NCI-H510A treated with DMSO at 0.1 percent for 48 hours (cell line): ENCODE measurements around the gene ADCY2.

Experiments used
- DNase-seq: peaks from one replicate; lab custom pipeline; 2025; lab: John Stamatoyannopoulos, UW

The ADCY2 gene

DNA sequence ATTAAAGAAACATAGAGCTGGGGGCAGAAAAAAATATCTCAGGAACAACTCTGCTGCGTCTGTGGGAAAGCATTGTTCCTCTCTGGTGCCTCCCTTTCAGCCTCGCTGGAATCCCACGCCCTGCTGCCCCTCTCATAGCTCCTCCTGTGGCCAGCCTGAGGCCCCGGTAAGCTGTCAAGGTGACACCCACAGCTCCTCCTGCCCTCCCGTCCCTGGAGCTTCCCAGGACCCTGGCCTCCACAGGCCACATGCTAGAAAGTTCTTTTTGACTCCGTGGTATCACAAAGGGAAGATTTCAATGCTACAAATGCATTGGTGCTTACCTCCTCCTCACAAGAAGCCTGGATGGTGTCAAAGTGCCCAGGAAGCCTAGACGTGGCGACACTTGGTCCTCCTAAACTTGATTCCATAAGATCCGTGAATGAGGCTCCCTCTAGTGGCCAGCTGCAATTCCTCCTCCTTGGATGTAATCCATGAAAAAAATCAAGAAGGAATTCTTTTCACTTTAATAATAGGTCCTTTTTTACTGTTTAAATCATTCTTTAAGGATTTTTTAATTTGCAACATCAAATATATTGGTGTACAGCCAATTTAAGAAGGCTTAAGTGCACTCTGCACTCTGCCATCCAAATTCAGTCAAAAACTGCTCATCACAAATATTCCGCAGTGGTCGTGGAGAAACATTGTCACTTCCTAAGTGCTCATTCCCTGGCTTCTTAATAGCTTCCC lies 350.1 kb downstream of the ADCY2 start:
- peak; percentile 91 for DNase-seq

GRCh38 chr5:7747728-7748127 lies 351.8 kb downstream of the ADCY2 start:
- no peak for DNase-seq

- DNase-seq: no peak
Observed at GRCh38 chr5:7749626-7750025, 353.7 kb downstream of the ADCY2 start.

DNA sequence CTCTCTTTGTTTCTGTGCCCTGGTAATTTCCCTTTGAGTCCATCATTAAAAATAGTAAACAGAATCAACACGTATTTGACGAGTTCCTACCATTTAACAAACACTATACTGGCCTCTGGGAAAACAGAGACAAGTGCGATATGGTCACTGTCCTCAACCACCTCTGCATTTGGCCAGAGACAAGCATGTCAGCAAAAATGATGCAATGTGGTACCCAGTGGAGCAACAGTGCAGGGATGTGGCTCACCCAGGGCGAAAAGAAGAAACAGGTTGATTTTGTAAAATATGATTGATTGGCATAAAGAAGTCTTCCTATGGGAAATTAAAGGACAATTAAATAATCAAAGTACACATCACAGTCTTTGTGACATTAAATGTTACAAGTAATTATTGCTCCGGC lies 355.9 kb downstream of the ADCY2 start:
- no peak for DNase-seq

DNA sequence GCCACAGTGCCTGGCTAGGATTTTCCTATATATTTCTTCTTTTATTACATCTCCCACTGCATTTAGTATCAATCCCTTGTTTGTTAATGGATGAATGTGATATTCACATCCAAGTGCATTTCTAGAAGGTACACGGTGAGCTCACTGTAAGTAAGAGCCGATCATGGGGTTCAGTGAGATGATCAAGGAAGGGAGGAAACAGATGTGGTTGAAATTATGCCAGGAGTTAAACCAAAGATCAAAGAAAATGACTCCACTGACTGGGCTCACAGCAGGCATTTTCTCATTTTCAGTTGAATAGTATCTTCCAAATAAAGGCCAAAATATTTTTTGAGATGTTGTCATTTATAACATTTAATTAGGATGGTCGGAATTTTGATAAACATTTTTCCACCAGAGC lies 357.2 kb downstream of the ADCY2 start:
- no peak for DNase-seq

- no peak for DNase-seq
Observed at GRCh38 chr5:7753596-7753995, 357.7 kb downstream of the ADCY2 start.

DNA sequence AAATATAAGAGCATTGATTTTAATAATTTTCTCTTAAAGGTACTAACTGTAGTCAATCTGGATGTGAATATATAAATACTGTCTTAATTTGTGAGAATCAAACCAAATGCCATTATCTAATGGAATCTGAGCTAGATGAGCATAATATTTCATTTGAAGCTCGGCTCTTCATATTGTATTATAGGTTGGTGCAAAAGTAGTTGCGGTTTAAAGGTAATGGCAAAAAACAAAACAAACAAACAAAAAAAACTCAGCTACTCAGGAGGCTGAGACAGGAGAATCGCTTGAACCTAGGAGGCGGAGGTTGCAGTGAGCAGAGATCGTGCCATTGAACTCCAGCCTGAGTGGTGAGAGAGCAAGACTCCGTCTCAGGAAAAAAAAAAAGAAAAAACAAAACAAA lies 358.6 kb downstream of the ADCY2 start:
- no peak for DNase-seq

DNA sequence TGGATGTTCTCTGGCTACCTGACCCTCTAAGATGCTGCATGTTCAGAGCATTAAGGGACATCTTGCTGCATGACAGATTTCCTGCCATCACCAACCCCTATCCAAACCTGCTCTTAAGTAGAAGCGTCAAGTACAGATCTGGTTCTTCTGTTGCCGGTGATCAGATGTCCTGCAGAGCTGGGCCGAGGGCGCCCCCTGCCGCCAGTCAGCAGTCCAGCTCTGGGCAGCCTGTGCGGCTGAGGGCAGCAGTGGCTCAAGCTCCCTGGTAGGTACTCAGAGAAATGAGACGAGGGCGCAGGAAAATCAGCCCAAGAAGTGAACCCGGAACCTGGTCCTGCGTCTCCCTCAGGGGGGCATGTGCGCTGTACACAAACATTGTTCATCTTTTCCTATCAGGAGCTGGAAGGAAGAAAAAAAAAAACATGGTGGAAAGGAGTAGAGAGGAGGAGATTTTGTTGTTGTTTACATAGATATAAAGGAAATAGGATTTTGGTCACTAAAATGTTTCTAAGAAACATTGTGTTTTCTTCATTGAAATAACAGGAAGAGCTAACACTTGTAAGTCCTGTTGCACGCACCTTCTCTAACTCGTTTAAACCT lies 359.2 kb downstream of the ADCY2 start:
- DNase-seq: peak; percentile 66

GRCh38 chr5:7755958-7756357 lies 360.0 kb downstream of the ADCY2 start:
- DNase-seq: no peak

DNA sequence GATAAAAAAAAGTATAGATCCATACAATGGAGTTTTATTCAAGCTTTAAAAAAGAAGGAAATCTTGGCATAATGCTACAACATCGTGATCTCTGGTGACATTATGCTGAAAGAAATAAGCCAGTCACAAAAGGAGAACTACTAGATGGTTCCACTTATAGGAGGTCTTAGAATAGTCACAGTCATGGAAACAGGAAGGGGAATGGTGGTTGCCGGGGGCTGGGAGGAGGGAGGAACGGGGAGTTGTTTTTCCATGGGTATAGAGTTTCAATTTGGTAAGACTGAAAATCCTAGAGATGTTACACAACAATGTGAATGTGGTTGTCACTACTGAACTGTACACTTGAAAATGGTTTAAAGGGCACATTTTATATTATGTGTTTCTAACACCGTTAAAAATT lies 360.5 kb downstream of the ADCY2 start:
- peak; percentile 29 for DNase-seq

DNA sequence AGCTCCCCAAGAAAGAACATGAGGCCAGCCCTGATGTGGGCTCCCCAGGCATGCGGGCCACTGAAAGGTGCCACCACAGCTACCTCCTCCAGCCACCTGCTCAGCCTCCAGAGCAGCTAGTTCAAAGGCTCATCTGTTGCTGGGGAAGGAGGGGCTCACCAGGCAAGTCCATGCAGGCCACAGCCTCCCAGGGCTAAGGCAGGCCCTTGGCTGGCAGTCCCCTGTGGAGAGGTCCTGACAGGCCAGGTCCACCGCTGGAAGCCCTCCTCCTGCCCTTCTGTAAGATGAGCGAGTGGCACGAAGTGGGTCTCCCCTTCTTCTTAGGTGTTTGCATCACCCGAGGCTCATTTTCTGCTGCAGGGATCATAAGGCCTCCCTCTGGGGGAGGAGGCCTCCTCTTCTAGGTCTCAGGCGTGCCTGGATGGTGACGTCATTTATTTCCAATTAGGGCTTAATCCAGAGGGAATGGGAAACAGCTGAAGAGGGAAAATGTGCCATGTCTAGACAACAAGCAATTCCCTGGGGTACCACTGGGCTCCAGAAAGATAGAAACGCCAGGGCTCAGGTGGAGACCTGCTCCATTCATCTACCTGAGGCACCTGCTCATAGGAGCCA lies 363.4 kb downstream of the ADCY2 start:
- DNase-seq: peak; percentile 74

DNA sequence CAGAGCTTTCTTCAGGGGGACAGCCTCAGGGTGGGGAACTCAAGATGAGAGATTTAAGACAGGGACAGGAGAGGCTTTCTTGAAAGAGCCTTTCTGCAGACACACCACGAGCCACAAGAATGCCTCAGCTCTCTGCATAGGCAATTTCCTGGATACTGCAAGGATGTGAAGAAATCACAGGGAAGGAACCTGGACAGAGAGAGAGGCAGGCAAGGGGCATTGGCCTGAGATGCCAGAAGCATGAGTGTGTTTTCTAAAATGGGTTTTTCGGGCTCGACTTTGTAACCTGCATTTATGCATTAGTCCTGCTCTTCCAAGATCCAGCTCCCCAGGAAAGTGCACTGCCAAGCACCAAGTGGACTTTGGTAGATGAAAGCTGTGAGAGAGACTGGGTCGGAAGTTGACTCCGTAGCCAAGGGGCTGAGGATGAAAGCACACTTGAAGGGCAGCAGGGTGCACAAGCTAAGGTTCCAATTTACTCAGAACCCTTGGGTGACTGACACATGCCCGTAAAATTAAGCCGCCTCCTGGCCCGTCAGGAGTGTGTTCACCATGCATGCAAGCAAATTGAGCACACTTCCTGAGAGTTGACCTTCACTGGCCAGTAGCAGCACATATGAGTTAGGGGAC lies 364.1 kb downstream of the ADCY2 start:
- DNase-seq: no peak

GRCh38 chr5:7762267-7762666 lies 366.3 kb downstream of the ADCY2 start:
- peak; percentile 51 for DNase-seq

GRCh38 chr5:7763621-7764072 lies 367.7 kb downstream of the ADCY2 start:
- no peak for DNase-seq

DNA sequence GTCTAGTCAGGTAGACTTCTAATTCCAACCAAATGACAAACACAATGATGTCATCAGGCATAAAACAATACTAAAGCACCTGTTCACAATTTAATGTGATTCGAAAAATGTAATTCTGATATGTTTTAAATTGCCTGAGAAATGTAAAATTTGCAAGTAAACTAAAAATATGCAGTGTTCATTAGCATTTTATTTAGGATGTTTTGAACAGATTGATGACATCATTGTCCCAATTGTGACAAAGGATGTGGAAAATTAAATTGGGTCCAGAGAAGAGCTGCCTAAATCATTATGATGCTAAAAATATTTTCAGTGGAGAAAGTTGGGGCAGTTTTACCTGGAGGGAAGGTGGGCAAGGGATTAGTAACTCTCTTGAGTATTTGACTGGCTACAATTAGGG lies 368.5 kb downstream of the ADCY2 start:
- DNase-seq: no peak

DNA sequence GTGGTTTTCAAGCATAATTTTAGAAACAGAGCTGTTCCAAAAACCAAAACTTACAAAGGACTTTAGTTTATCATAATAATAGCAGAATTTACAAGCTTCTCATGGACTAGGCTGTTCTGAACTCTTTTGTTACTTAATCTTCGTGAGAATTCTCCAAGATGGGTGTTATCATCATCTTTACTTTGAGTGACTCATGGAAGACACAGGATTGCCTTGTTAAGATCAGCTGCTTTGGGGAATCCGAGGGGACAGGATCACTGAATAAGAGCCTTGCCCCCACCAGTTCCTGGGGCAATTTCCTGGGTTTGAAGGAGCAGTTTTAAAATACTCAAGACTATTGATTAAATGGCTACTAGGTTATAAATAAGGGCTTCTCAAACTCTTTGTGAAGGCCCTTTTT lies 374.5 kb downstream of the ADCY2 start:
- no peak for DNase-seq

DNA sequence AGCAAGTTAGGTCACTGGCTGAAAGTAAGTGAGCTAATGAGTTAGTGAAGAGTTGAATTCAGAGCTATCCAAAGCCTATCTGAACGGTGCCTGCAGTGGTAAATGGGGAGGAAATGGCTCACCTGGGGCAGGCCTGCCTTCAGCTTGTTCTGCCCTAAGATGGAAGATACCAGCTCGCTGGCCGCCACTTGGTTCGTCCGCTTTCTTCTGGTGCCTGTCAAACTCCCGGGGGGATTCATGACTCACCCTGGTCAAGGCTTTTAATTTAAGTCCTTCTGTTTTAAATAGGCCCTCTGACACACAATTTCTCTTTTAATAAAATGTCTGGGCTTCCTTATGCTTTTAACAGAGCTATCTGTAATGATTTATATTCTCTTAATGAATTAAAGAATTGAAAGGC lies 376.2 kb downstream of the ADCY2 start:
- no peak for DNase-seq

DNA sequence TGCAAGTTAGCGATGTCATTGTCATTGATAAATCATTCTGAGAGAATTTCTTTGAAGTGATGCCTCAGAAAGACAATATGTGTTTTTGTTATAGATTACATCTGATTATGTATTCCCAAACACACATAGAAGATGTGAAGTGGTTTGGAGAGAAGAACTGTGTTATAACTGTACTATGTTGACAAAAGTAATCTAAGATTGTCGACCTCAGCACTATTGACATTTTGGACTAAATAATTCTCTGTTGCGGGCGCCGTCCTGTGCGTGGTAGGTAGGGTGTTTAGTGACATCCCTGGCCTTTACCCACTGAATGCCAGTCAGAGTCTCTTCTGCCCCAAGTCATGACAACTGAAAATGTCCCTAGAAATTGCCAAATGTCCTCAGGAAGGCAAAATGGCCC lies 377.2 kb downstream of the ADCY2 start:
- DNase-seq: no peak

GRCh38 chr5:7776442-7776841 lies 380.5 kb downstream of the ADCY2 start:
- DNase-seq: no peak

DNA sequence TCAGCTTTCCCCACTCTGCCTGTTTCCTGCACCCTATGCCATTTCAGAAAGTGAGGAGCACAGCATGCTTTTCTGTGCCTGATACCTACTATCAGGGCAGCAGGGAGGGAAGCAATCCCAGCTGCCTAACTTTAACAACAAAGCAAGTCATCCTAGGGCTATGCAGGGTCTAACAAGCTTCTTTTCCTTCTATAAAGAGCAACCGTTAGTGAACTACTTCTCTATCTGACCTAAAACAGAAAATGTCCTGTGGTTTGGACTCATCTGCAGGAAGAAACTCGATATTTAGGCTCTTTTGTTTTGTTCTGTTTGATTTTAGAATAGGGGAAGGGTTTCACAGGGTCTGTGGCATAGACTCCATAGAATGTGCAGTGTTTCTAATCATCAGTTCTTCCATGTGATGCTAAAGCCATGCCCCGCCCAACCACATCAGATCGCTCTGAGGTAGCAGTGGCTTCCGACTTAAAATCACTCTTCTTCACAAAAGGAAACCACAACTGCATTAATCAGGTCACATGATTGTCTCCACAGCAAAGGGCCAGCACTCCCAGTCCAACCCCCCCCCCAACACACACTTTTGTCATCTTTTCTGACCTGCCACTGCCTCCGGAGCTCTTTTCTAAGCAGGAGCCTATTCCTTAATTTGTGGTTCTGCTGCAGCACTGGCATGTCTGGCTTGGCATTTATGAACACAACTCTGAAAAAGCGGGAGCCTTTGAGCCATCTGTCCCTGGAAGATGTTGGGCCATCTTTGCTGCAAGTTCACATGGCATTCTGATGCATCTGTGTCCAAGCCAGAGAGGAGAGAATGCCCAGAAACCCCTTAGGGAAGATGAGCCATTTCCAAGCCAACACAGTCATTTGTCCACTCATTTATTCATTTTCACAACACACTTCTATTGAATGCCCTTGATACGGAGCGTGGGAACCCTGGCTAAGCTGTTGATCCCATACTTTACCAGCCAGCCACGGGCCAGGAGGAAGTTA lies 383.4 kb downstream of the ADCY2 start:
- no peak for DNase-seq

DNA sequence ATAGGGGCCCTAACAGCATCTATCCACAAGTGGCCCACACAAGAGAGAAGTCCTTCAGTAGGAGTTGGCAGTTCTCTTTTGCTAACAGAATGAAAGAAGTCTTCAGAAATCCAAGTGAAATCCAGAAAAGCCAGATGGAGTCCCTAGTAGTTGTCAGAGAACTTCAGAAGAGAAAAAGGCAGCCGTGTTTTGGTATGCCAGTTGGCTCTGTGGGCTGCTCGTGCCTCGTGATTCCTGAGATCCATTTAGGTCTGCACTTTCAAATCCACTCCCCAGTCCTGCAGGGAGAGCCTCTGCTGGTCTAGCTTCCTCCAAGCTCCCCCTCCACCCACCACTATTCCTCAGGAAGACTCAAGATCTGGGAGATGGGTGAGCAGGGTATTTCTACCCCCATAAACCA lies 386.0 kb downstream of the ADCY2 start:
- DNase-seq: no peak
